HCT116 (cell line): ENCODE results near the gene MAGEH1. TPM values are rescaled to one million over a fixed set of nuclear protein-coding genes. Genes with fewer than 3 reads are reported as not detected.

Experiments used
- ATAC-seq: fragments of 200-7000 bp; cut with Tn5 transposase; 2 replicates; pipeline ENCODE4 v1.9.1; 2020; ENCODE audit warnings: mild to moderate bottlenecking, moderate library complexity
- BruUV-seq: library from RNA; stranded (reverse); fragments of 400-500 nt; replicated peaks from 2 replicates; lab custom pipeline; 2021; lab: Mats Ljungman, UMichigan
- CTCF ChIA-PET: fragments of 300-600 bp; sonication (Branson Sonifier 250); formaldehyde crosslinking; loops from one replicate; lab custom pipeline; 2021; ENCODE audit warnings: antibody characterized with exemption; lab: Charles Lee
- POLR2A ChIA-PET: fragments of 300-600, 350-600 bp; sonication (Branson Sonifier 250); formaldehyde crosslinking; loops from one replicate; lab custom pipeline; 2021; ENCODE audit warnings: antibody characterized with exemption; lab: Charles Lee
- RAD21 ChIA-PET, 2 experiments: fragments of 300-600 bp; sonication (Branson Sonifier 250); formaldehyde crosslinking; loops; one replicate each; lab custom pipeline; 2023; ENCODE audit warnings: low total read pairs in 2 of 2; ENCODE audit not compliant: uncharacterized antibody in 2 of 2, unreplicated experiment in 2 of 2, low non-redundant PET in 1 of 2; lab: Charles Lee
- DNase-seq: peaks from one replicate; pipeline ENCODE4 v3.0.0-alpha.2; 2010; ENCODE audit warnings: low read depth, low spot score
- H2AFZ ChIP-seq: fragments of 200-600 bp; shearing (Covaris generic), sonication (generic); 2 replicates; pipeline ENCODE4 v1.6.1; 2017; ENCODE audit warnings: low read depth, mixed run types, mixed read lengths, antibody characterized with exemption, low read length; ENCODE audit not compliant: poor library complexity, severe bottlenecking
- H3K27ac ChIP-seq: 2 replicates; pipeline ENCODE4 v1.5.1; 2012; ENCODE audit warnings: low read depth, low read length
- H3K27me3 ChIP-seq: fragments of 200-600 bp; sonication (generic); 2 replicates; pipeline ENCODE4 v1.6.1; 2016; ENCODE audit warnings: mixed run types, low read length, mixed read lengths; ENCODE audit not compliant: insufficient read depth
- H3K36me3 ChIP-seq, 2 experiments: fragments of 200-500 bp in 1 of 2; fragments of 200-600 bp in 1 of 2; sonication (Bioruptor generic) in 1 of 2; sonication (generic) in 1 of 2; 2 replicates each; pipeline versions ENCODE4 v1.5.1 to v1.6.1; 2014 to 2016; ENCODE audit warnings: low read length in 2 of 2, inconsistent platforms in 1 of 2, mixed read lengths in 1 of 2, mixed run types in 1 of 2; ENCODE audit not compliant: insufficient read depth in 2 of 2, control insufficient read depth in 1 of 2
- H3K4me1 ChIP-seq, 2 experiments: fragments of 200-600 bp in 1 of 2; sonication (generic) in 1 of 2; 2 replicates each; pipeline versions ENCODE4 v1.5.1 to v1.6.1; 2012 to 2017; ENCODE audit warnings: low read length in 2 of 2, inconsistent platforms in 1 of 2, mild to moderate bottlenecking in 1 of 2, mixed read lengths in 1 of 2, mixed run types in 1 of 2, moderate library complexity in 1 of 2; ENCODE audit not compliant: insufficient read depth in 2 of 2, control insufficient read depth in 1 of 2
- H3K4me2 ChIP-seq: fragments of 200-600 bp; sonication (generic); 2 replicates; pipeline ENCODE4 v1.6.1; 2017; ENCODE audit warnings: mixed run types, low read length, mixed read lengths
- H3K4me3 ChIP-seq, 2 experiments: fragments of 200-600 bp in 1 of 2; sonication (generic) in 1 of 2; replicated peaks in 1 of 2; 2 replicates each; pipeline ENCODE4 v1.5.1; 2011 to 2016; ENCODE audit warnings: low read length in 2 of 2, control low read depth in 1 of 2, low read depth in 1 of 2, mild to moderate bottlenecking in 1 of 2, mixed read lengths in 1 of 2, mixed run types in 1 of 2
- H3K79me2 ChIP-seq: fragments of 200-600 bp; sonication (generic); 2 replicates; pipeline ENCODE4 v1.6.1; 2017; ENCODE audit warnings: mild to moderate bottlenecking, mixed run types, low read length, moderate library complexity, mixed read lengths; ENCODE audit not compliant: insufficient read depth
- H3K9ac ChIP-seq: fragments of 200-600 bp; sonication (generic); 2 replicates; pipeline ENCODE4 v1.6.1; 2016; ENCODE audit warnings: low read length, mixed read lengths
- H3K9me2 ChIP-seq: fragments of 200-600 bp; sonication (generic), shearing (Covaris generic); 2 replicates; pipeline ENCODE4 v1.6.1; 2017; ENCODE audit warnings: mixed run types, mild to moderate bottlenecking, moderate library complexity; ENCODE audit not compliant: insufficient read depth
- H3K9me3 ChIP-seq, 2 experiments: fragments of 200-500 bp in 1 of 2; fragments of 200-600 bp in 1 of 2; sonication (Bioruptor generic) in 1 of 2; sonication (generic) in 1 of 2; 2 replicates each; pipeline ENCODE4 v1.6.1; 2014 to 2017; ENCODE audit warnings: low read length in 2 of 2, mixed read lengths in 2 of 2, inconsistent platforms in 1 of 2, low read depth in 1 of 2, mild to moderate bottlenecking in 1 of 2, mixed run types in 1 of 2, moderate library complexity in 1 of 2; ENCODE audit not compliant: control insufficient read depth in 1 of 2, insufficient read depth in 1 of 2
- H4K20me1 ChIP-seq: fragments of 200-600 bp; sonication (generic), shearing (Covaris generic); 2 replicates; pipeline ENCODE4 v1.6.1; 2017; ENCODE audit warnings: mixed run types, mild to moderate bottlenecking, moderate library complexity; ENCODE audit not compliant: insufficient read depth
- CBX3 ChIP-seq: IDR thresholded peaks from 2 replicates; pipeline ENCODE4 v1.6.1; 2012; ENCODE audit warnings: low read depth
- CEBPB ChIP-seq: IDR thresholded peaks from 2 replicates; pipeline ENCODE4 v1.6.1; 2012; ENCODE audit warnings: low read depth
- ELF1 ChIP-seq: IDR thresholded peaks from 2 replicates; pipeline ENCODE4 v1.6.1; 2012; ENCODE audit warnings: low read depth, borderline replicate concordance
- MAX ChIP-seq: IDR thresholded peaks from 2 replicates; pipeline ENCODE4 v1.6.1; 2012
- POLR2A ChIP-seq: IDR thresholded peaks from 2 replicates; pipeline ENCODE4 v1.7.0; 2011; ENCODE audit warnings: borderline replicate concordance; ENCODE audit not compliant: insufficient read depth, insufficient read length; ENCODE audit errors: extremely low read depth
- POLR2AphosphoS5 ChIP-seq: IDR thresholded peaks from 2 replicates; pipeline ENCODE4 v1.6.1; 2011; ENCODE audit warnings: mild to moderate bottlenecking, low read depth, low read length, moderate library complexity
- RAD21 ChIP-seq: IDR thresholded peaks from 2 replicates; pipeline ENCODE4 v1.6.1; 2012; ENCODE audit warnings: low read depth, mild to moderate bottlenecking
- REST ChIP-seq: IDR thresholded peaks from 2 replicates; pipeline ENCODE4 v1.6.1; 2012; ENCODE audit warnings: low read depth
- SIN3A ChIP-seq: IDR thresholded peaks from 2 replicates; pipeline ENCODE4 v1.6.1; 2012; ENCODE audit warnings: low read depth
- SP1 ChIP-seq: IDR thresholded peaks from 2 replicates; pipeline ENCODE4 v1.6.1; 2012; ENCODE audit warnings: low read depth
- SRF ChIP-seq: IDR thresholded peaks from 2 replicates; pipeline ENCODE4 v1.6.1; 2012; ENCODE audit warnings: low read depth
- YY1 ChIP-seq: IDR thresholded peaks from 2 replicates; pipeline ENCODE4 v1.6.1; 2011; ENCODE audit warnings: low read length, low read depth, moderate library complexity, mild to moderate bottlenecking; ENCODE audit not compliant: insufficient replicate concordance; ENCODE audit errors: extremely low read depth
- ZBTB33 ChIP-seq: IDR thresholded peaks from 2 replicates; pipeline ENCODE4 v1.6.1; 2011; ENCODE audit warnings: mild to moderate bottlenecking, low read length, moderate library complexity; ENCODE audit not compliant: insufficient replicate concordance; ENCODE audit errors: extremely low read depth
- ZFX ChIP-seq: fragments of 450-650 bp; IDR thresholded peaks from 2 replicates; pipeline ENCODE4 v1.6.1; 2017
- ZNF274 ChIP-seq: fragments of 200-500 bp; sonication (Bioruptor generic); IDR thresholded peaks from 2 replicates; pipeline ENCODE4 v1.6.1; 2014; ENCODE audit warnings: mild to moderate bottlenecking, low read depth, low read length, inconsistent platforms
- intact Hi-C: fragments of 100-400 bp; cut with micrococcal nuclease; formaldehyde crosslinking; loops from 2 replicates; pipeline ENCODE4 v1.10.0; 2022
- microRNA-seq: library from miRNA; unstranded; fragments of <30 nt; microRNA quantifications from one replicate; pipeline ENCODE4, GENCODE V29; 2016; ENCODE audit warnings: borderline number of aligned reads
- total RNA-seq: library from RNA; stranded (reverse); gene quantifications from one replicate; pipeline ENCODE4 v1.2.1, GENCODE V29; 2021; ENCODE audit not compliant: unreplicated experiment

Gene MAGEH1
- total RNA-seq, 1 experiment from 2014 or later, result 0.20 TPM

GRCh38 chrX:55490974-55491373 is 39.0 kb downstream of the MAGEH1 start:
- no peak for ATAC-seq
- Histone ChIP-seq H3K9ac (no peak overlapping the region), H4K20me1 (no peaks in the 10 kb centered on the region), H3K27me3 (no peaks in the 10 kb centered on the region), H3K4me2 (no peak overlapping the region), H3K9me3 (no peaks in the 10 kb centered on the region), H3K4me1 (no peaks in the 10 kb centered on the region), H3K27ac (no peak overlapping the region), H3K9me2 (no peaks in the 10 kb centered on the region), H2AFZ (no peak overlapping the region), H3K4me3 (no peak overlapping the region), H3K36me3 (no peaks in the 10 kb centered on the region)
- ChIA-PET CTCF (no interaction called here), POLR2A (no interaction called here)
- intact Hi-C loops, result no loop called here
- BruUV-seq, result no TSS peak
- TF ChIP-seq ZNF274 (no peak), ZFX (no peak), SIN3A (no peak), ZBTB33 (no peak), MAX (no peak), SRF (no peak), RAD21 (no peak), CEBPB (no peak), CBX3 (no peak), YY1 (no peak), ELF1 (no peak), SP1 (no peak), POLR2AphosphoS5 (no peak), POLR2A (no peak), REST (no peak)
- TF ChIP-seq, all 23 proteins: peak for 0
- DNase-seq, result no peak
- no peaks in the 10 kb centered on the region for H3K79me2 ChIP-seq
- RAD21 ChIA-PET, result no interaction called here

Small RNAs within 50 kb of the gene (microRNA-seq; reads per million reads assigned to microRNA genes)
- gene MIR4536-1, result not detected
- gene MIR4536-2, result not detected

Other genes with a start within 250 kb of the MAGEH1 start
- not detected for gene PAGE5, start 231.8 kb upstream of the MAGEH1 start, total RNA-seq
- not detected for gene PAGE3, start 187.2 kb upstream of the MAGEH1 start, total RNA-seq
- not detected for gene USP51, start 37.7 kb downstream of the MAGEH1 start, total RNA-seq
- not detected for gene FOXR2, start 171.3 kb downstream of the MAGEH1 start, total RNA-seq